GM19043 (cell line): ENCODE data around the gene PIGV.

Experiments
- ATAC-seq: cut with Tn5 transposase; IDR thresholded peaks from one replicate; pipeline ENCODE4 v1.9.1; 2021; ENCODE audit warnings: low read depth; ENCODE audit not compliant: unreplicated experiment

The PIGV gene

GRCh38 chr1:26787706-26788514, at the start of gene PIGV:
PIGV (plus strand) TSS chr1:26787950; CDS start chr1:26790816, 2,866 bp downstream.
- ATAC-seq: peak; percentile 44

- no peak for ATAC-seq
Observed at GRCh38 chr1:26739329-26739914, 48.3 kb upstream of the PIGV start.

- no peak for ATAC-seq
Observed at GRCh38 chr1:26740023-26740634, 47.6 kb upstream of the PIGV start.

- no peak for ATAC-seq
Observed at GRCh38 chr1:26740952-26741351, 46.8 kb upstream of the PIGV start.

GRCh38 chr1:26743426-26744059, 44.2 kb upstream of the PIGV start:
- no peak for ATAC-seq

GRCh38 chr1:26744075-26744959, 43.4 kb upstream of the PIGV start:
- ATAC-seq: peak; percentile 97

- no peak for ATAC-seq
Observed at GRCh38 chr1:26745191-26745590, 42.6 kb upstream of the PIGV start.

GRCh38 chr1:26747048-26747447, 40.7 kb upstream of the PIGV start:
- ATAC-seq: no peak

GRCh38 chr1:26748351-26748750, 39.4 kb upstream of the PIGV start:
- no peak for ATAC-seq

- no peak for ATAC-seq
Observed at GRCh38 chr1:26749458-26749857, 38.3 kb upstream of the PIGV start.

GRCh38 chr1:26750428-26750827, 37.3 kb upstream of the PIGV start:
- no peak for ATAC-seq

- no peak for ATAC-seq
Observed at GRCh38 chr1:26752519-26752918, 35.2 kb upstream of the PIGV start.

- ATAC-seq: no peak
Observed at GRCh38 chr1:26754086-26754874, 33.5 kb upstream of the PIGV start.

GRCh38 chr1:26758358-26758757, 29.4 kb upstream of the PIGV start:
- ATAC-seq: no peak

GRCh38 chr1:26759531-26759930, 28.2 kb upstream of the PIGV start:
- ATAC-seq: no peak

- ATAC-seq: no peak
Observed at GRCh38 chr1:26761217-26761616, 26.5 kb upstream of the PIGV start.

GRCh38 chr1:26767714-26768113, 20.0 kb upstream of the PIGV start:
- no peak for ATAC-seq

GRCh38 chr1:26768755-26769154, 19.0 kb upstream of the PIGV start:
- ATAC-seq: no peak

- ATAC-seq: no peak
Observed at GRCh38 chr1:26771285-26771642, 16.5 kb upstream of the PIGV start.
